MCF 10A (cell line): ENCODE results near the gene UPK1B. TPM values are rescaled to one million over a fixed set of nuclear protein-coding genes. Genes with fewer than 3 reads are reported as not detected.
A peak's percentile ranks its signal among the peaks of the same experiment; 100 is the strongest.

Experiments
- BruUV-seq: library from RNA; stranded (reverse); fragments of 400-500 nt; replicated peaks from 2 replicates; lab custom pipeline; 2021; lab: Mats Ljungman, UMichigan
- CTCF ChIA-PET: fragments of 300-600 bp; sonication (Branson Sonifier 250); formaldehyde crosslinking; extraction: SDS; loops from one replicate; lab custom pipeline; 2021; ENCODE audit warnings: antibody characterized with exemption, inconsistent platforms; lab: Yijun Ruan, JAX
- POLR2A ChIA-PET: fragments of 300-600, 350-650 bp; sonication (Branson Sonifier 250); formaldehyde crosslinking; extraction: SDS; loops from one replicate; lab custom pipeline; 2020; ENCODE audit warnings: antibody characterized with exemption, inconsistent platforms; lab: Yijun Ruan, JAX
- DNase-seq: peaks from one replicate; pipeline ENCODE4 v3.0.0-alpha.2; 2018; ENCODE audit not compliant: unreplicated experiment
- H3K27ac Mint-ChIP-seq: one replicate; pipeline ENCODE4 v1.8.0; 2022; ENCODE audit warnings: mild to moderate bottlenecking, low read depth, mixed read lengths; ENCODE audit not compliant: unreplicated experiment
- H3K27me3 Mint-ChIP-seq: one replicate; pipeline ENCODE4 v1.8.0; 2022; ENCODE audit warnings: mixed read lengths; ENCODE audit not compliant: insufficient read depth, unreplicated experiment
- H3K36me3 Mint-ChIP-seq: one replicate; pipeline ENCODE4 v1.8.0; 2022; ENCODE audit warnings: mild to moderate bottlenecking, moderate library complexity, mixed read lengths; ENCODE audit not compliant: insufficient read depth, unreplicated experiment
- H3K4me1 Mint-ChIP-seq: one replicate; pipeline ENCODE4 v1.8.0; 2022; ENCODE audit warnings: mixed read lengths; ENCODE audit not compliant: insufficient read depth, unreplicated experiment
- H3K4me3 Mint-ChIP-seq: one replicate; pipeline ENCODE4 v1.8.0; 2022; ENCODE audit warnings: mild to moderate bottlenecking, moderate library complexity, mixed read lengths; ENCODE audit not compliant: unreplicated experiment
- H3K9me3 Mint-ChIP-seq: one replicate; pipeline ENCODE4 v1.8.0; 2022; ENCODE audit warnings: mixed read lengths; ENCODE audit not compliant: unreplicated experiment
- intact Hi-C: fragments of 100-400 bp; cut with micrococcal nuclease; formaldehyde crosslinking; loops from 2 replicates; pipeline ENCODE4 v1.14.1; 2022
- total RNA-seq: library from RNA; stranded (reverse); gene quantifications from 2 replicates; pipeline ENCODE4 v1.2.3, GENCODE V29; 2022
- TF ChIP-seq, protein P1 (sequence below): fragments of 200-600 bp; IDR thresholded peaks from one replicate; pipeline ENCODE4 v1.8.0; 2022; ENCODE audit warnings: antibody characterized with exemption, mild to moderate bottlenecking; ENCODE audit not compliant: unreplicated experiment

Gene UPK1B
- total RNA-seq, 1 experiment from 2014 or later, result not detected

DNA sequence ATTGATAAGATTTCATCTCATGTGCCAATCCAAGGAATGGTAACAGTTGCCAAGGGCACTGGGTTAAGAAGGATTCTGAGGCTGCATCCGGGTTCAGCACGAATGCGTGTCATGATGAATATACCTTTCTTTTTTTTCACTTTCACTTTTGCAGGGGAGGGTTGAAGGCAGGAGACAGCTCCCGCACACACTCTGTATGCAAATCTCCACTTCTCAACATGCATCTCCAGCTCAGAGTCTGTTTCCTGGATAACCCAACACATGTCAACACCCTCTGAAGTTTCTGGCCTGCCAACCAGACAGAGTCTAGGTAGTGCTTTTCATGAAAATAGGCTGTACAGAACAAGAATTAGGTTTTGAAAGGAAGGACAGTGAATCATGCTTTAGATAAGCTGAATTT, 45.7 kb downstream of the UPK1B start:
- Mint-ChIP-seq H3K4me3 (no peak overlapping the region), H3K36me3 (peaks cover 74% of the 10 kb centered on the region), H3K27ac (no peak overlapping the region), H3K9me3 (no peaks in the 10 kb centered on the region), H3K27me3 (no peaks in the 10 kb centered on the region), H3K4me1 (no peaks in the 10 kb centered on the region)
- TF ChIP-seq, protein P1, sequence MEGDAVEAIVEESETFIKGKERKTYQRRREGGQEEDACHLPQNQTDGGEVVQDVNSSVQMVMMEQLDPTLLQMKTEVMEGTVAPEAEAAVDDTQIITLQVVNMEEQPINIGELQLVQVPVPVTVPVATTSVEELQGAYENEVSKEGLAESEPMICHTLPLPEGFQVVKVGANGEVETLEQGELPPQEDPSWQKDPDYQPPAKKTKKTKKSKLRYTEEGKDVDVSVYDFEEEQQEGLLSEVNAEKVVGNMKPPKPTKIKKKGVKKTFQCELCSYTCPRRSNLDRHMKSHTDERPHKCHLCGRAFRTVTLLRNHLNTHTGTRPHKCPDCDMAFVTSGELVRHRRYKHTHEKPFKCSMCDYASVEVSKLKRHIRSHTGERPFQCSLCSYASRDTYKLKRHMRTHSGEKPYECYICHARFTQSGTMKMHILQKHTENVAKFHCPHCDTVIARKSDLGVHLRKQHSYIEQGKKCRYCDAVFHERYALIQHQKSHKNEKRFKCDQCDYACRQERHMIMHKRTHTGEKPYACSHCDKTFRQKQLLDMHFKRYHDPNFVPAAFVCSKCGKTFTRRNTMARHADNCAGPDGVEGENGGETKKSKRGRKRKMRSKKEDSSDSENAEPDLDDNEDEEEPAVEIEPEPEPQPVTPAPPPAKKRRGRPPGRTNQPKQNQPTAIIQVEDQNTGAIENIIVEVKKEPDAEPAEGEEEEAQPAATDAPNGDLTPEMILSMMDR, result no peak
- CTCF ChIA-PET, result interaction anchor here (1.2 to 1.6 kb wide), 2 partner anchors 9 to 73 kb away, joined by 3 to 8 read pairs; partner anchors contain the start of gene TEX55
- no TSS peak for BruUV-seq
- intact Hi-C loops, result no loop called here
- no peak for DNase-seq
- POLR2A ChIA-PET, result interaction anchor here (0.6 kb wide), 1 partner anchor 43 kb away, joined by 3 read pairs; no protein-coding TSS in a partner anchor

DNA sequence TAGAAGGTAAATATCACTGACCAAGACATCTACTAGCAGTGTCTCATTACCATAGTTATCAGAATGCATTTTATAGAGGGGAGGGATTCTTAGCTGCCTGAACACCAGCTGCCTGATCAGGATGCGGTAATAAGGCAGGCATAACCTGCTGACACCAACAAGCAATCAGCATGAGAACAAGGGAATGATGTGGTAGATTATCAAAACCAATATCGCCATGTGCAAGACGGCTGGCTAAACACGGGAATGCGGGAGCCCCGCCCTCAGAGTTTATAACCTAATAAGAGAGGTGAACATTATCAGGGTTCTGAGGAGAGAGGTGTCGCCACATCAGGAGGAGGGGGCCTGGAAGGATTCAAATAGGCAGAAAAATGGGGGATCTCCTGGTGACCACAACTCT, 46.8 kb downstream of the UPK1B start:
- ChIA-PET POLR2A (interaction anchor here (0.6 to 0.9 kb wide), 2 partner anchors 13 to 1656 kb away, joined by 4 read pairs; no protein-coding TSS in a partner anchor), CTCF (interaction anchor here (0.6 to 1.6 kb wide), 2 partner anchors 74 to 79 kb away, joined by 3 to 8 read pairs; partner anchors contain the start of gene TEX55)
- TF ChIP-seq, protein P1, result no peak
- peaks cover 63% of the 10 kb centered on the region for H3K36me3 Mint-ChIP-seq
- intact Hi-C loops, result no loop called here
- no peaks in the 10 kb centered on the region for H3K9me3 Mint-ChIP-seq
- peak overlapping the region; percentile 7 for H3K27ac Mint-ChIP-seq
- no TSS peak for BruUV-seq
- H3K4me1 Mint-ChIP-seq, result no peaks in the 10 kb centered on the region
- no peak for DNase-seq
- no peaks in the 10 kb centered on the region for H3K27me3 Mint-ChIP-seq
- H3K4me3 Mint-ChIP-seq, result no peak overlapping the region

DNA sequence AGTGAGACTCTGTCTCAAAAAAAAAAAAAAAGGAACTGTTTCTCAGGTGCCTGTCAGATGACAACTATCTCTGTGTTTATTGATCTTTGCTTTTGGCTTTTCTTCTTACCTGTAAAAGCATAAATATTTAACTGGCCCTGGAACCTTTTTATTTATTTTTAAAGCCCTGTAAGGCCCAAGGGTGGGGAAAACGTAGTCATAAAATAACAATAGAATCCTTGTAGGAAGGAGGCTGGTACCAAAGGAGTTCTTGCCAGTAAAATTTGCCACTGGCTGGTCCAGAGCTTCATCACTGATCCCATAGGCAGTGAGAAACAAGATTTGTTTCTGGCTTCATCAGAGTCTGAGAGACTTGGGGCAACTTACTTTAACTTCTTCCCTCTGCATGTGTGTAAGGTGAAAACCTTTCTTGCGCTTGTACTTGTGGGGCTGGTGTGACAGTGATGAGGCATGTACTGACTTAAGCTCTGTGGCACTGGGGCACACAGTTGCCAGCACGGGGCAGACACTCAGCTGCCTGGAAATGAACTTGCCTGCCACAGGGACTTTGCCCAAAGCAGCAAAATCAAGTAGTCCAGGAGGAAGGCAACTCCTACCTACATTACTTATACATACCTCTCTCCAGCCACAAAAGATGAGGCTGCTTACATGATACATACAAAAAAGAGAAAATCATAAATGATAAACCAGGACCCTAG, 47.7 kb downstream of the UPK1B start:
- no TSS peak for BruUV-seq
- Mint-ChIP-seq H3K9me3 (no peaks in the 10 kb centered on the region), H3K4me1 (no peaks in the 10 kb centered on the region), H3K4me3 (no peak overlapping the region), H3K36me3 (peaks cover 63% of the 10 kb centered on the region), H3K27ac (peak overlapping the region; percentile 54), H3K27me3 (no peaks in the 10 kb centered on the region)
- no peak for DNase-seq
- ChIA-PET CTCF (interaction anchor here (0.6 to 1.6 kb wide), 2 partner anchors 23 to 75 kb away, joined by 4 to 8 read pairs; partner anchors contain the start of gene TEX55), POLR2A (no interaction called here)
- TF ChIP-seq, protein P1, result no peak
- intact Hi-C loops, result no loop called here

DNA sequence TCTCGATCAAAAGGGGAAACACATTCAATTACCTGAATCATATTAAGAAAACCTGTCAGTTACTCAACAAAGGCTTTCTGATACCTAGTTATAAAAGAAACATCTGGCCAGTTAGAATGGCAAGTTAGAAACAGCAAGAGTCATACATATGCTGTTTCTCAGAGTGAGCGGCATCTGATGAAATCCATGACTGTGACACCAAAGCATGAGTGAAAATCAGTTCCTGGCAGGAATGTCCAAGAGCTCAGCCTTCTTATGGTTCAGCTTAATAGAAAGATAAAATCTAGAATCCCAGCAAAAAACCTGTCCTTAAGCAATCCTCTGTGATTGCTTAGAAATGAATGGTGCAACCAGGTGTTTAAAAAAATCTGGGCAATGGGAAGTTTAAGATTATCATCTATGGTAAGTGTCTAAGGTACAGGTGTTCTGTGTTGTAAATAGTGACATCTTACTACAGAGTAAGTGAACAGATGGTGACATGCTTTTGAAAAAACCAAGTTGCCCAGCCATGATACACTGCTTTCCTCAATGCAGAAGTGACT, 48.5 kb downstream of the UPK1B start:
- no peak for DNase-seq
- Mint-ChIP-seq H3K9me3 (no peaks in the 10 kb centered on the region), H3K4me3 (no peak overlapping the region), H3K27me3 (no peaks in the 10 kb centered on the region), H3K36me3 (peaks cover 62% of the 10 kb centered on the region), H3K27ac (peak overlapping the region; percentile 54), H3K4me1 (no peaks in the 10 kb centered on the region)
- TF ChIP-seq, protein P1, result no peak
- intact Hi-C loops, result no loop called here
- no TSS peak for BruUV-seq
- ChIA-PET POLR2A (interaction anchor here (0.6 kb wide), 1 partner anchor 18 kb away, joined by 5 read pairs; no protein-coding TSS in a partner anchor), CTCF (interaction anchor here (0.6 to 1.5 kb wide), 4 partner anchors 14 to 24 kb away, joined by 3 to 7 read pairs (median 4); partner anchors contain the start of gene B4GALT4)
